ENCODE data around the gene DGKI. TPM values are rescaled to one million over a fixed set of nuclear protein-coding genes. Genes with fewer than 3 reads are reported as not detected.

The DGKI gene
- total RNA-seq, 3 donors from 2014 or later, result 0.36 to 1.4 (median 0.46) TPM

- TF ChIP-seq CTCF (IDR thresholded peaks at IDR 0.05), result no peak
- ATAC-seq, result no peak
- Histone ChIP-seq H3K4me3 (no peak overlapping the region), H3K4me1 (ENCODE audit: low read depth) (no peaks in the 10 kb centered on the region), H3K9me3 (peaks cover 11% of the 10 kb centered on the region), H3K36me3 (ENCODE audit: low read depth) (no peaks in the 10 kb centered on the region)
- no peak for DNase-seq
- intact Hi-C loops (cut with DNase I, micrococcal nuclease), result no loop called here
Observed at GRCh38 chr7:137366995-137367394, 479.8 kb downstream of the DGKI start.

GRCh38 chr7:137363683-137364082, 483.1 kb downstream of the DGKI start:
- no peaks in the 10 kb centered on the region for H3K4me1 ChIP-seq (ENCODE audit: low read depth)
- DNase-seq (no peak), ATAC-seq (no peak)
- H3K9me3 ChIP-seq, result peaks cover 41% of the 10 kb centered on the region
- H3K36me3 ChIP-seq (ENCODE audit: low read depth), result no peaks in the 10 kb centered on the region
- intact Hi-C loops (cut with DNase I, micrococcal nuclease), result no loop called here
- no peak overlapping the region for H3K4me3 ChIP-seq
- TF ChIP-seq CTCF (IDR thresholded peaks at IDR 0.05), result no peak

DNA sequence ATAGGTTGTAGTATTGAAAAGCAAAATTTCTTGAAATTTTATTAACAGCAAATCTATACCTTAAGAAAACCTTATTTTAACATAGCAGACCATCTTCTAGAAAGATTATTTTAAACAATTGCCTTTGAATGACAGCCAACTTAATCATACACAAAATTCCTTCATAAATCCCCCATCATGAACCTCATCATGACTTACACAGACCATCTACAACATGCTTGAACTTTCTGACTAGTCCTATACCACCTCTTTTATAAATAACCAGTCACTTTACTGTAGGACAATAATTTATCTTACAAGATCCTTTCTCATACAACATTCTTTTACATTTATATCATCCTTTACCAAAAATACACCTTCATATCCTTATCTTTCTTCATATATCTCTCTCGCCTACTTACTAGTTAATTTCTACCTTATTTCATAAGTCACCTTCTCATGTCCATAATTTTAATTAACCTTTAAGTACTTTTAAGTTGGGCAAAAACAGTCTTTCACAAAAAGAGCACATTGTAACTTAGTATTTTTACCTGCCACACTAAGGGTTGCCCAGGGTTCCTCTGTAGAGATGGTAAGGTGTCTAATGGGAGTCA, 486.6 kb downstream of the DGKI start:
- TF ChIP-seq CTCF (IDR thresholded peaks at IDR 0.05), result no peak
- DNase-seq, result no peak
- no peaks in the 10 kb centered on the region for H3K4me1 ChIP-seq (ENCODE audit: low read depth)
- no peak for ATAC-seq
- H3K36me3 ChIP-seq (ENCODE audit: low read depth), result no peaks in the 10 kb centered on the region
- H3K4me3 ChIP-seq, result no peak overlapping the region
- peaks cover 41% of the 10 kb centered on the region for H3K9me3 ChIP-seq
- intact Hi-C loops (cut with DNase I, micrococcal nuclease), result no loop called here

DNA sequence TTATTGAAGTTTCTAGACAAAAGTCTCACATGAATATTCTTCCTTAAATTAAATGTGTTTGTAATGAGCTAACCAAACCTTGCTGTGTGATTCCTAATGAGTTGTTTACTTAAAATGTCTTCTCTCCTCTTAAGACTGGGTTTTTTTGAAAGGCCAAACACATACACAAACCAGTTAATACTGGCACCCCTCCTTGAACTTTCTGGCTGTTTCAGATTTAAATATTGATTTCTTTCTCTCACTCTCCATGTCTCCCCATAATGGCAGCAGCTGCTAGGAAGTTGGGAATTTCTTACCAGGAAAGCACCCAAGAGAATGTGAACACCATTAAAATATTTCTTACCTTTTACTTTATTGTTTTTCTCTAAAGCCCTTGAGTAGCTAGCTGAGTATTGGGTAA, 491.8 kb downstream of the DGKI start:
- Histone ChIP-seq H3K9me3 (peaks cover 11% of the 10 kb centered on the region), H3K4me3 (no peak overlapping the region), H3K4me1 (ENCODE audit: low read depth) (no peaks in the 10 kb centered on the region), H3K36me3 (ENCODE audit: low read depth) (no peaks in the 10 kb centered on the region)
- ATAC-seq (no peak), DNase-seq (no peak)
- no peak for TF ChIP-seq CTCF (IDR thresholded peaks at IDR 0.05)
- intact Hi-C loops (cut with DNase I, micrococcal nuclease), result no loop called here

DNA sequence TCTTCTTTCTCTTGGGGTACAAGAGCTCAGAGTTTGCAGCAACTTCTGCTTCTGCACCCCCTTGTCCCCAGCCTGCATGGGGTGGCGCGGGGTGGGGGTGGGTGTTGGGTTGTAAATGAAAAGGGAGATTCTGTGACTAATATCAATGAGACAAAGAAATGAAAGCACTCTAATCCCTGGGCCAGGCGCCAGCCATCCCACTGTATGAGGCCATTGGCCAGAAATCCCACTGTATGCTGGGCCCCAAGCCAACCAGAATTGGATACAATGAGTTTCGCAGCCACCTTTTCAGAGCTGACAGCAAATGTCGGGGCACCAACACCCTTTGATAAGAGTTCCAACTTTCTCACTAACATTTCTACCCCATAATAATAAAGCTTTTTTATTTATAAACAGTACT, 492.4 kb downstream of the DGKI start:
- no peak for TF ChIP-seq CTCF (IDR thresholded peaks at IDR 0.05)

GRCh38 chr7:137351941-137352340, 494.8 kb downstream of the DGKI start:
- ATAC-seq (no peak), DNase-seq (no peak)
- intact Hi-C loops (cut with DNase I, micrococcal nuclease), result no loop called here
- H3K9me3 ChIP-seq, result no peaks in the 10 kb centered on the region
- H3K4me1 ChIP-seq (ENCODE audit: low read depth), result no peaks in the 10 kb centered on the region
- TF ChIP-seq CTCF (IDR thresholded peaks at IDR 0.05), result no peak
- no peaks in the 10 kb centered on the region for H3K36me3 ChIP-seq (ENCODE audit: low read depth)
- no peak overlapping the region for H3K4me3 ChIP-seq

More for the DNA sequence above, 492.4 kb downstream of the DGKI start:
- no peaks in the 10 kb centered on the region for H3K4me1 ChIP-seq (ENCODE audit: low read depth)
- no peak for DNase-seq
- H3K36me3 ChIP-seq (ENCODE audit: low read depth), result no peaks in the 10 kb centered on the region
- no peak for ATAC-seq
- no peak overlapping the region for H3K4me3 ChIP-seq
- intact Hi-C loops (cut with DNase I, micrococcal nuclease), result no loop called here
- H3K9me3 ChIP-seq, result peaks cover 5% of the 10 kb centered on the region
